ENCODE results near the gene PSG5. TPM values are rescaled to one million over a fixed set of nuclear protein-coding genes. Genes with fewer than 3 reads are reported as not detected.
"Not testable (repeated sequence)": the region's sequence is repeated elsewhere in the genome, so short reads cannot be mapped to it uniquely, and the experiment has no call there.

PSG5 gene
- total and polyA plus RNA-seq, 2 experiments from 2014 or later, result 534 to 1,019 TPM

DNA sequence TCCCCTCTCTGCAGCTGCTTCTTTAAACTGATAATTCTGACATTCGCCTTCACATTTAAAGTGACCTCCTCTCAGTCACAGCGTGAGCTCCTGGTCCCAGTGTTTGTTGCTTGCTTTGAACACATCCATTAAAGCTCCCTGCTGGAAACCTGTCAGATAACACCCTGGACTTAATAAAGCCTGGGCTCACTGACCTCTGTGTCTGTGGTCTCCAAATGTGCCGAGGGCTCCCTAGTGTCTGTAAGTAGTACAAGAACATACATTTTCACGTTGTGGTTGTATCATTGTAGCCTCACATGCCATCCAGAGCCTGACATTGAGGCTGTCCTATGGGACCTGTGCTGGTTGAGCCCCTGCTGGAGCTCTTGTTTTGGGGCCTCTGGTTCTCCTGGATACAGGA is 21.7 kb upstream of the PSG5 start:
- Histone ChIP-seq H3K79me2 (ENCODE audit: insufficient read depth) (peaks cover 30% of the 10 kb centered on the region), H3F3A (ENCODE audit: insufficient read depth) (peaks cover 18% of the 10 kb centered on the region)
- 89 to 91% methylated on average over 4 of the region's 4 CpGs for WGBS, 2 experiments (ENCODE audit: low coverage in 1 of 2, low lambda C conversion rate in 2 of 2, missing lambda C conversion rate in 2 of 2)

GRCh38 chr19:43207174-43207573 is 20.8 kb upstream of the PSG5 start:
- H3K4me2 ChIP-seq (ENCODE audit: unreplicated experiment); in situ Hi-C loops (cut with MboI); H3K36me3 ChIP-seq (ENCODE audit: low read depth); H4K20me1 ChIP-seq (ENCODE audit: insufficient read depth); H3K27ac ChIP-seq; H2AFZ ChIP-seq; H3K4me3 ChIP-seq; H3K9me2 ChIP-seq (ENCODE audit: insufficient read depth); H3K9me3 ChIP-seq (ENCODE audit: low read depth); H3K9ac ChIP-seq; H3K27me3 ChIP-seq (replicated peaks; ENCODE audit: insufficient read depth): not testable (repeated sequence)
- peaks cover 23% of the 10 kb centered on the region for H3K4me1 ChIP-seq (ENCODE audit: insufficient read depth)
- H3F3A ChIP-seq (ENCODE audit: insufficient read depth), result peaks cover 26% of the 10 kb centered on the region
- peaks cover 30% of the 10 kb centered on the region for H3K79me2 ChIP-seq (ENCODE audit: insufficient read depth)
- DNase-seq, result peak; percentile 24
- 21 to 31% methylated on average over 7 to 8 of the region's 8 CpGs for WGBS, 2 experiments (ENCODE audit: low coverage in 1 of 2, low lambda C conversion rate in 2 of 2, missing lambda C conversion rate in 2 of 2)

More for the DNA sequence above, 21.7 kb upstream of the PSG5 start:
- H4K20me1 ChIP-seq (ENCODE audit: insufficient read depth), result no peaks in the 10 kb centered on the region
- H2AFZ ChIP-seq, result no peak overlapping the region
- no peaks in the 10 kb centered on the region for H3K36me3 ChIP-seq (ENCODE audit: low read depth)
- in situ Hi-C loops (cut with MboI), result no loop called here
- no peaks in the 10 kb centered on the region for H3K9me3 ChIP-seq (ENCODE audit: low read depth)
- H3K4me1 ChIP-seq (ENCODE audit: insufficient read depth), result peaks cover 14% of the 10 kb centered on the region
- H3K9ac ChIP-seq, result no peak overlapping the region
- H3K4me3 ChIP-seq, result no peak overlapping the region
- TF ChIP-seq EZH2phosphoT487 (IDR thresholded peaks at IDR 0.05; ENCODE audit: insufficient read depth, low read depth), result no peak
- no peak for TF ChIP-seq EZH2 (IDR thresholded peaks at IDR 0.05; ENCODE audit: insufficient read depth, poor library complexity, severe bottlenecking)
- no peak overlapping the region for H3K27ac ChIP-seq
- DNase-seq, result no peak
- H3K4me2 ChIP-seq (ENCODE audit: unreplicated experiment), result no peak overlapping the region
- no peaks in the 10 kb centered on the region for H3K9me2 ChIP-seq (ENCODE audit: insufficient read depth)
- H3K27me3 ChIP-seq (replicated peaks; ENCODE audit: insufficient read depth), result no peaks in the 10 kb centered on the region

GRCh38 chr19:43205471-43206105 is 19.3 kb upstream of the PSG5 start, which contains the start of gene PSG4:
PSG4 (minus strand) TSS chr19:43205638; CDS start chr19:43205536, 102 bp downstream.
- Histone ChIP-seq H3K4me3 (peak within 1 kb of the TSS; percentile 80), H3F3A (ENCODE audit: insufficient read depth) (peaks cover 39% of the 10 kb centered on the region), H3K4me2 (ENCODE audit: unreplicated experiment) (peak within 1 kb of the TSS; percentile 83), H3K9ac (peak within 1 kb of the TSS; percentile 70), H3K27ac (peak within 1 kb of the TSS; percentile 88), H3K79me2 (ENCODE audit: insufficient read depth) (peaks cover 30% of the 10 kb centered on the region), H3K4me1 (ENCODE audit: insufficient read depth) (peaks cover 36% of the 10 kb centered on the region)
- 51 to 56% methylated on average over 6 to 9 of the region's 9 CpGs for WGBS, 2 experiments (ENCODE audit: low coverage in 1 of 2, low lambda C conversion rate in 2 of 2, missing lambda C conversion rate in 2 of 2)
- H2AFZ ChIP-seq; H3K36me3 ChIP-seq (ENCODE audit: low read depth); H4K20me1 ChIP-seq (ENCODE audit: insufficient read depth); H3K9me3 ChIP-seq (ENCODE audit: low read depth); in situ Hi-C loops (cut with MboI); H3K27me3 ChIP-seq (replicated peaks; ENCODE audit: insufficient read depth); H3K9me2 ChIP-seq (ENCODE audit: insufficient read depth): not testable (repeated sequence)
- DNase-seq, result peak; percentile 65

GRCh38 chr19:43203611-43204010 is 17.3 kb upstream of the PSG5 start:
- Histone ChIP-seq H3K79me2 (ENCODE audit: insufficient read depth) (peaks cover 30% of the 10 kb centered on the region), H3K4me2 (ENCODE audit: unreplicated experiment) (peak overlapping the region; percentile 83), H3K4me3 (peak overlapping the region; percentile 80), H3K27ac (peak overlapping the region; percentile 88), H3K9ac (peak overlapping the region; percentile 70), H3K4me1 (ENCODE audit: insufficient read depth) (peaks cover 48% of the 10 kb centered on the region), H3F3A (ENCODE audit: insufficient read depth) (peaks cover 58% of the 10 kb centered on the region)
- H3K27me3 ChIP-seq (replicated peaks; ENCODE audit: insufficient read depth); H2AFZ ChIP-seq; DNase-seq; H3K9me3 ChIP-seq (ENCODE audit: low read depth); H3K36me3 ChIP-seq (ENCODE audit: low read depth); H3K9me2 ChIP-seq (ENCODE audit: insufficient read depth); in situ Hi-C loops (cut with MboI); H4K20me1 ChIP-seq (ENCODE audit: insufficient read depth): not testable (repeated sequence)
- WGBS, 2 experiments (ENCODE audit: low coverage in 1 of 2, low lambda C conversion rate in 2 of 2, missing lambda C conversion rate in 2 of 2), result 90 to 93% methylated on average over 7 of the region's 7 CpGs

GRCh38 chr19:43201891-43202290 is 15.6 kb upstream of the PSG5 start:
- WGBS, 2 experiments (ENCODE audit: low coverage in 1 of 2, low lambda C conversion rate in 2 of 2, missing lambda C conversion rate in 2 of 2), result 59 to 63% methylated on average over 2 of the region's 2 CpGs
- Histone ChIP-seq H3K27ac (peak overlapping the region; percentile 88), H3K9ac (peak overlapping the region; percentile 45; the same call in 1 of the 2 replicates), H3K79me2 (ENCODE audit: insufficient read depth) (peaks cover 30% of the 10 kb centered on the region), H3K4me3 (peak overlapping the region; percentile 30; the same call in 1 of the 2 replicates), H3K4me2 (ENCODE audit: unreplicated experiment) (peak overlapping the region; percentile 34), H3F3A (ENCODE audit: insufficient read depth) (peaks cover 58% of the 10 kb centered on the region), H3K4me1 (ENCODE audit: insufficient read depth) (peaks cover 48% of the 10 kb centered on the region)
- DNase-seq; H4K20me1 ChIP-seq (ENCODE audit: insufficient read depth); H3K27me3 ChIP-seq (replicated peaks; ENCODE audit: insufficient read depth); H2AFZ ChIP-seq; H3K9me3 ChIP-seq (ENCODE audit: low read depth); in situ Hi-C loops (cut with MboI); H3K9me2 ChIP-seq (ENCODE audit: insufficient read depth); H3K36me3 ChIP-seq (ENCODE audit: low read depth): not testable (repeated sequence)

GRCh38 chr19:43201337-43201801 is 15.0 kb upstream of the PSG5 start:
- H2AFZ ChIP-seq; in situ Hi-C loops (cut with MboI); H3K9me2 ChIP-seq (ENCODE audit: insufficient read depth); H3K27me3 ChIP-seq (replicated peaks; ENCODE audit: insufficient read depth); H4K20me1 ChIP-seq (ENCODE audit: insufficient read depth); H3K36me3 ChIP-seq (ENCODE audit: low read depth); H3K9me3 ChIP-seq (ENCODE audit: low read depth): not testable (repeated sequence)
- H3K9ac ChIP-seq, result peak overlapping the region; percentile 45
- 0 to 3% methylated on average over 7 of the region's 7 CpGs for WGBS, 2 experiments (ENCODE audit: low coverage in 1 of 2, low lambda C conversion rate in 2 of 2, missing lambda C conversion rate in 2 of 2)
- peak; percentile 85 for DNase-seq
- H3K4me2 ChIP-seq (ENCODE audit: unreplicated experiment), result peak overlapping the region; percentile 44
- peak overlapping the region; percentile 88 for H3K27ac ChIP-seq
- H3F3A ChIP-seq (ENCODE audit: insufficient read depth), result peaks cover 63% of the 10 kb centered on the region
- H3K4me3 ChIP-seq, result peak overlapping the region; percentile 30; the same call in 1 of the 2 replicates
- H3K79me2 ChIP-seq (ENCODE audit: insufficient read depth), result peaks cover 30% of the 10 kb centered on the region
- H3K4me1 ChIP-seq (ENCODE audit: insufficient read depth), result peaks cover 48% of the 10 kb centered on the region

- Histone ChIP-seq H3F3A (ENCODE audit: insufficient read depth) (peaks cover 64% of the 10 kb centered on the region), H3K4me1 (ENCODE audit: insufficient read depth) (peaks cover 42% of the 10 kb centered on the region)
- DNase-seq, result peak; percentile 19
- H3K79me2 ChIP-seq (ENCODE audit: insufficient read depth); in situ Hi-C loops (cut with MboI); H3K9me3 ChIP-seq (ENCODE audit: low read depth); H3K27ac ChIP-seq; H3K27me3 ChIP-seq (replicated peaks; ENCODE audit: insufficient read depth); H3K4me3 ChIP-seq; H3K36me3 ChIP-seq (ENCODE audit: low read depth); H4K20me1 ChIP-seq (ENCODE audit: insufficient read depth); H3K9ac ChIP-seq; H2AFZ ChIP-seq; H3K4me2 ChIP-seq (ENCODE audit: unreplicated experiment); H3K9me2 ChIP-seq (ENCODE audit: insufficient read depth): not testable (repeated sequence)
- WGBS, 2 experiments (ENCODE audit: low coverage in 1 of 2, low lambda C conversion rate in 2 of 2, missing lambda C conversion rate in 2 of 2), result 56 to 57% methylated on average over 5 of the region's 5 CpGs
Measured at GRCh38 chr19:43198686-43199419, 12.5 kb upstream of the PSG5 start.
